Activated naive CD8-positive, alpha-beta T cell treated with anti-CD3 and anti-CD28 coated beads, Interleukin-2, amount 10 ng/mL, durations not matched to agents 7 days and 5 days (primary cell): ENCODE measurements around the gene TBC1D22B. TPM values are rescaled to one million over a fixed set of nuclear protein-coding genes. Genes with fewer than 3 reads are reported as not detected.

ENCODE experiments used
- ATAC-seq: fragments of 150-1000 bp; cut with Tn5 transposase; one replicate; pipeline ENCODE4 v1.10.0; 2021; ENCODE audit warnings: low read depth, moderate library complexity
- POLR2A ChIA-PET: fragments of 350-600 bp; sonication (Branson Sonifier 250); formaldehyde crosslinking; loops from one replicate; lab custom pipeline; 2021; ENCODE audit warnings: antibody characterized with exemption; lab: Charles Lee
- DNase-seq: peaks from one replicate; pipeline ENCODE4 v3.0.0; 2021
- H3K27ac Mint-ChIP-seq: one replicate; pipeline ENCODE4 v1.8.0; 2022; ENCODE audit warnings: mild to moderate bottlenecking, mixed read lengths
- H3K27me3 Mint-ChIP-seq: one replicate; pipeline ENCODE4 v1.8.0; 2022; ENCODE audit warnings: mild to moderate bottlenecking, moderate library complexity, mixed read lengths
- H3K36me3 Mint-ChIP-seq: one replicate; pipeline ENCODE4 v1.8.0; 2021; ENCODE audit warnings: mild to moderate bottlenecking, mixed read lengths
- H3K4me1 Mint-ChIP-seq: one replicate; pipeline ENCODE4 v1.8.0; 2021; ENCODE audit warnings: mixed read lengths
- H3K4me3 Mint-ChIP-seq: one replicate; pipeline ENCODE4 v1.8.0; 2022; ENCODE audit warnings: mild to moderate bottlenecking, moderate library complexity, mixed read lengths
- H3K9me3 Mint-ChIP-seq: one replicate; pipeline ENCODE4 v1.8.0; 2021; ENCODE audit warnings: mixed read lengths
- total RNA-seq, 2 experiments: library from RNA; stranded (reverse); gene quantifications; one replicate each; pipeline ENCODE4 v1.2.3, GENCODE V29; 2021

TBC1D22B gene
- total RNA-seq, 2 experiments from 2014 or later, result 13.8 to 14.7 TPM

- peaks cover 14% of the 10 kb centered on the region for H3K4me1 Mint-ChIP-seq
- no peaks in the 10 kb centered on the region for H3K9me3 Mint-ChIP-seq
- POLR2A ChIA-PET, result interaction anchor here (0.6 to 0.7 kb wide), 2 partner anchors 16 to 205 kb away, joined by 3 to 4 read pairs; no protein-coding TSS in a partner anchor
- no peak overlapping the region for H3K27ac Mint-ChIP-seq
- ATAC-seq (no peak), DNase-seq (no peak)
- H3K4me3 Mint-ChIP-seq, result no peak overlapping the region
- H3K36me3 Mint-ChIP-seq, result no peaks in the 10 kb centered on the region
- no peaks in the 10 kb centered on the region for H3K27me3 Mint-ChIP-seq
These were observed 32.0 kb upstream of the TBC1D22B start for GRCh38 chr6:37225350-37226169.

GRCh38 chr6:37230104-37230503 is 27.5 kb upstream of the TBC1D22B start:
- Mint-ChIP-seq H3K9me3 (no peaks in the 10 kb centered on the region), H3K27me3 (peaks cover 5% of the 10 kb centered on the region), H3K36me3 (peaks cover 6% of the 10 kb centered on the region), H3K27ac (no peak overlapping the region), H3K4me3 (no peak overlapping the region), H3K4me1 (no peaks in the 10 kb centered on the region)
- POLR2A ChIA-PET, result no interaction called here
- DNase-seq (no peak), ATAC-seq (no peak)

- H3K36me3 Mint-ChIP-seq, result peaks cover 6% of the 10 kb centered on the region
- no peak overlapping the region for H3K27ac Mint-ChIP-seq
- DNase-seq, result no peak
- no peaks in the 10 kb centered on the region for H3K9me3 Mint-ChIP-seq
- H3K4me3 Mint-ChIP-seq, result no peak overlapping the region
- POLR2A ChIA-PET, result no interaction called here
- no peaks in the 10 kb centered on the region for H3K4me1 Mint-ChIP-seq
- no peak for ATAC-seq
- peaks cover 5% of the 10 kb centered on the region for H3K27me3 Mint-ChIP-seq
These were observed 25.0 kb upstream of the TBC1D22B start for GRCh38 chr6:37232430-37233017.

- Mint-ChIP-seq H3K27ac (no peak overlapping the region), H3K4me3 (no peak overlapping the region), H3K27me3 (peaks cover 5% of the 10 kb centered on the region), H3K9me3 (no peaks in the 10 kb centered on the region), H3K4me1 (peaks cover 3% of the 10 kb centered on the region), H3K36me3 (peaks cover 6% of the 10 kb centered on the region)
- ATAC-seq, result no peak
- DNase-seq, result no peak
- POLR2A ChIA-PET, result no interaction called here
These were observed 24.0 kb upstream of the TBC1D22B start for GRCh38 chr6:37233541-37233940.

- Mint-ChIP-seq H3K4me3 (no peak overlapping the region), H3K4me1 (peaks cover 14% of the 10 kb centered on the region), H3K36me3 (peaks cover 6% of the 10 kb centered on the region), H3K9me3 (no peaks in the 10 kb centered on the region), H3K27ac (no peak overlapping the region), H3K27me3 (peaks cover 5% of the 10 kb centered on the region)
- no peak for ATAC-seq
- no peak for DNase-seq
- POLR2A ChIA-PET, result no interaction called here
These were observed 20.7 kb upstream of the TBC1D22B start for GRCh38 chr6:37236921-37237320.

GRCh38 chr6:37237789-37238188 is 19.8 kb upstream of the TBC1D22B start:
- no peak overlapping the region for H3K27ac Mint-ChIP-seq
- H3K4me1 Mint-ChIP-seq, result peaks cover 17% of the 10 kb centered on the region
- H3K9me3 Mint-ChIP-seq, result no peaks in the 10 kb centered on the region
- POLR2A ChIA-PET, result no interaction called here
- H3K27me3 Mint-ChIP-seq, result peaks cover 5% of the 10 kb centered on the region
- no peak for DNase-seq
- no peak for ATAC-seq
- H3K36me3 Mint-ChIP-seq, result peaks cover 6% of the 10 kb centered on the region
- no peak overlapping the region for H3K4me3 Mint-ChIP-seq

GRCh38 chr6:37238381-37238780 is 19.2 kb upstream of the TBC1D22B start:
- no peak for ATAC-seq
- Mint-ChIP-seq H3K4me3 (no peak overlapping the region), H3K9me3 (no peaks in the 10 kb centered on the region), H3K36me3 (peaks cover 4% of the 10 kb centered on the region), H3K4me1 (peaks cover 17% of the 10 kb centered on the region), H3K27me3 (no peaks in the 10 kb centered on the region), H3K27ac (no peak overlapping the region)
- POLR2A ChIA-PET, result no interaction called here
- no peak for DNase-seq

GRCh38 chr6:37239526-37239925 is 18.0 kb upstream of the TBC1D22B start:
- DNase-seq (no peak), ATAC-seq (no peak)
- Mint-ChIP-seq H3K4me3 (no peak overlapping the region), H3K27me3 (no peaks in the 10 kb centered on the region), H3K9me3 (no peaks in the 10 kb centered on the region), H3K36me3 (peaks cover under 1% of the 10 kb centered on the region), H3K4me1 (peaks cover 17% of the 10 kb centered on the region), H3K27ac (no peak overlapping the region)
- POLR2A ChIA-PET, result interaction anchor here (0.9 kb wide), 1 partner anchor 20 kb away, joined by 5 read pairs; no protein-coding TSS in a partner anchor

- peak; percentile 42 for DNase-seq
- ATAC-seq, result peak; percentile 88
- no peaks in the 10 kb centered on the region for H3K36me3 Mint-ChIP-seq
- H3K9me3 Mint-ChIP-seq, result no peaks in the 10 kb centered on the region
- H3K4me3 Mint-ChIP-seq, result peak overlapping the region; percentile 23
- peak overlapping the region; percentile 44 for H3K27ac Mint-ChIP-seq
- POLR2A ChIA-PET, result interaction anchor here (0.9 kb wide), 1 partner anchor 19 kb away, joined by 5 read pairs; no protein-coding TSS in a partner anchor
- peaks cover 17% of the 10 kb centered on the region for H3K4me1 Mint-ChIP-seq
- H3K27me3 Mint-ChIP-seq, result no peaks in the 10 kb centered on the region
These were observed 17.4 kb upstream of the TBC1D22B start for GRCh38 chr6:37239950-37240713.

- H3K27ac Mint-ChIP-seq, result no peak overlapping the region
- H3K4me1 Mint-ChIP-seq, result peaks cover 18% of the 10 kb centered on the region
- H3K9me3 Mint-ChIP-seq, result peaks cover 1% of the 10 kb centered on the region
- POLR2A ChIA-PET, result interaction anchor here (0.7 to 1.5 kb wide), 2 partner anchors 16 kb away, joined by 4 read pairs; partner anchors contain the start of genes TBC1D22B and TMEM217
- H3K36me3 Mint-ChIP-seq, result no peaks in the 10 kb centered on the region
- no peak overlapping the region for H3K4me3 Mint-ChIP-seq
- no peak for DNase-seq
- ATAC-seq, result no peak
- peaks cover 2% of the 10 kb centered on the region for H3K27me3 Mint-ChIP-seq
These were observed 16.4 kb upstream of the TBC1D22B start for GRCh38 chr6:37241131-37241530.

GRCh38 chr6:37241775-37242428 is 15.7 kb upstream of the TBC1D22B start:
- DNase-seq, result no peak
- H3K4me1 Mint-ChIP-seq, result peaks cover 18% of the 10 kb centered on the region
- peaks cover 1% of the 10 kb centered on the region for H3K9me3 Mint-ChIP-seq
- POLR2A ChIA-PET, result interaction anchor here (1.5 kb wide), 1 partner anchor 16 kb away, joined by 4 read pairs; the partner anchor contains the start of genes TBC1D22B and TMEM217
- no peak overlapping the region for H3K27ac Mint-ChIP-seq
- peaks cover 2% of the 10 kb centered on the region for H3K27me3 Mint-ChIP-seq
- H3K36me3 Mint-ChIP-seq, result no peaks in the 10 kb centered on the region
- ATAC-seq, result no peak
- H3K4me3 Mint-ChIP-seq, result no peak overlapping the region

- Mint-ChIP-seq H3K9me3 (peaks cover 1% of the 10 kb centered on the region), H3K27me3 (peaks cover 2% of the 10 kb centered on the region), H3K4me1 (peaks cover 18% of the 10 kb centered on the region), H3K4me3 (no peak overlapping the region), H3K36me3 (peaks cover 1% of the 10 kb centered on the region), H3K27ac (no peak overlapping the region)
- DNase-seq (no peak), ATAC-seq (no peak)
- POLR2A ChIA-PET, result no interaction called here
These were observed 15.0 kb upstream of the TBC1D22B start for GRCh38 chr6:37242429-37243052.
